Measurements from ENCODE around the gene PSEN1. TPM values are rescaled to one million over a fixed set of nuclear protein-coding genes. Genes with fewer than 3 reads are reported as not detected.

PSEN1 gene
- total RNA-seq, 3 donors from 2014 or later: 93.8 to 147 (median 100.0) TPM

- Histone ChIP-seq H3K4me1 (ENCODE audit: low read depth) (peaks cover 4% of the 10 kb centered on the region), H3K4me3 (no peak overlapping the region), H3K9me3 (no peaks in the 10 kb centered on the region), H3K36me3 (ENCODE audit: low read depth) (no peaks in the 10 kb centered on the region)
- no peak for TF ChIP-seq CTCF (IDR thresholded peaks at IDR 0.05)
- DNase-seq (no peak), ATAC-seq (no peak)
- intact Hi-C loops (cut with DNase I, micrococcal nuclease): no loop called here
These were observed 6.7 kb downstream of the PSEN1 start for GRCh38 chr14:73143003-73143402.

GRCh38 chr14:73143617-73144016, 7.3 kb downstream of the PSEN1 start:
- no peak for TF ChIP-seq CTCF (IDR thresholded peaks at IDR 0.05)
- no peak overlapping the region for H3K4me3 ChIP-seq
- H3K4me1 ChIP-seq (ENCODE audit: low read depth): no peaks in the 10 kb centered on the region
- no peaks in the 10 kb centered on the region for H3K36me3 ChIP-seq (ENCODE audit: low read depth)
- ATAC-seq (no peak), DNase-seq (no peak)
- intact Hi-C loops (cut with DNase I, micrococcal nuclease): no loop called here
- no peaks in the 10 kb centered on the region for H3K9me3 ChIP-seq

- no peaks in the 10 kb centered on the region for H3K4me1 ChIP-seq (ENCODE audit: low read depth)
- no peak for ATAC-seq
- intact Hi-C loops (cut with DNase I, micrococcal nuclease): no loop called here
These were observed 9.1 kb downstream of the PSEN1 start for GRCh38 chr14:73145371-73145770.

GRCh38 chr14:73146111-73146510, 9.8 kb downstream of the PSEN1 start:
- Histone ChIP-seq H3K9me3 (no peaks in the 10 kb centered on the region), H3K4me3 (no peak overlapping the region), H3K4me1 (ENCODE audit: low read depth) (no peaks in the 10 kb centered on the region), H3K36me3 (ENCODE audit: low read depth) (no peaks in the 10 kb centered on the region)
- ATAC-seq: no peak
- no peak for DNase-seq
- intact Hi-C loops (cut with DNase I, micrococcal nuclease): no loop called here
- no peak for TF ChIP-seq CTCF (IDR thresholded peaks at IDR 0.05)

More at GRCh38 chr14:73145371-73145770, 9.1 kb downstream of the PSEN1 start:
- no peak overlapping the region for H3K4me3 ChIP-seq
- DNase-seq: no peak
- H3K36me3 ChIP-seq (ENCODE audit: low read depth): no peaks in the 10 kb centered on the region
- no peak for TF ChIP-seq CTCF (IDR thresholded peaks at IDR 0.05)
- H3K9me3 ChIP-seq: no peaks in the 10 kb centered on the region

- DNase-seq: no peak
- Histone ChIP-seq H3K4me3 (no peak overlapping the region), H3K9me3 (no peaks in the 10 kb centered on the region), H3K36me3 (ENCODE audit: low read depth) (no peaks in the 10 kb centered on the region), H3K4me1 (ENCODE audit: low read depth) (no peaks in the 10 kb centered on the region)
- no peak for ATAC-seq
- TF ChIP-seq CTCF (IDR thresholded peaks at IDR 0.05): no peak
- intact Hi-C loops (cut with DNase I, micrococcal nuclease): no loop called here
These were observed 13.4 kb downstream of the PSEN1 start for GRCh38 chr14:73149753-73150152.

GRCh38 chr14:73153272-73153671, 17.0 kb downstream of the PSEN1 start:
- Histone ChIP-seq H3K9me3 (no peaks in the 10 kb centered on the region), H3K4me3 (no peak overlapping the region), H3K4me1 (ENCODE audit: low read depth) (no peaks in the 10 kb centered on the region), H3K36me3 (ENCODE audit: low read depth) (no peaks in the 10 kb centered on the region)
- no peak for TF ChIP-seq CTCF (IDR thresholded peaks at IDR 0.05)
- no peak for ATAC-seq
- DNase-seq: no peak
- intact Hi-C loops (cut with DNase I, micrococcal nuclease): no loop called here

Measured in mucosa of descending colon (tissue), 3 donors.